T-cell (primary cell): ENCODE measurements around the gene RGL1. TPM values are rescaled to one million over a fixed set of nuclear protein-coding genes. Genes with fewer than 3 reads are reported as not detected.

Experiments
- ATAC-seq, 4 experiments: fragments of 200-7000 bp in 3 of 4; fragments of 150-1000 bp in 1 of 4; cut with Tn5 transposase; replicated peaks in 1 of 4; 1 replicate in 3 of 4; 2 replicates in 1 of 4; pipeline ENCODE4 v1.10.0; 2021; ENCODE audit warnings: moderate library complexity in 3 of 4, mild to moderate bottlenecking in 2 of 4, moderate number of reproducible peaks in 1 of 4
- CTCF ChIA-PET, 2 donors: fragments of 300-600 bp; sonication (Branson Sonifier 250); formaldehyde crosslinking; loops; one replicate each; lab custom pipeline; 2022; ENCODE audit warnings: antibody characterized with exemption in 2 of 2; lab: Charles Lee
- POLR2A ChIA-PET, 2 donors: fragments of 300-600 bp; sonication (Branson Sonifier 250); formaldehyde crosslinking; loops; one replicate each; lab custom pipeline; 2022; ENCODE audit warnings: antibody characterized with exemption in 2 of 2; lab: Charles Lee
- DNase-seq, 35 experiments: peaks; one replicate each; pipeline versions ENCODE4 v3.0.0 to v3.0.0-alpha.2; 2013 to 2023
- H3K27ac ChIP-seq: one replicate; pipeline ENCODE4 v1.5.1; 2013; ENCODE audit warnings: low read length
- H3K27me3 ChIP-seq, 2 experiments: replicated peaks in 1 of 2; 1 replicate in 1 of 2; 2 replicates in 1 of 2; pipeline versions ENCODE4 v1.6.1 to v1.7.0; 2013; ENCODE audit warnings: low read length in 1 of 2, mixed read lengths in 1 of 2; ENCODE audit not compliant: control insufficient read depth in 2 of 2, insufficient read depth in 2 of 2; ENCODE audit errors: extremely low read depth in 1 of 2
- H3K36me3 ChIP-seq, 2 donors: 1 replicate in 1 of 2; 2 replicates in 1 of 2; pipeline versions ENCODE4 v1.6.1 to v1.7.0; 2013; ENCODE audit warnings: low read length in 1 of 2; ENCODE audit not compliant: control insufficient read depth in 2 of 2, insufficient read depth in 1 of 2; ENCODE audit errors: extremely low read depth in 1 of 2
- H3K4me1 ChIP-seq, 2 experiments: 1 replicate in 1 of 2; 2 replicates in 1 of 2; pipeline versions ENCODE4 v1.6.1 to v1.7.0; 2013; ENCODE audit warnings: low read length in 2 of 2, mixed read lengths in 1 of 2; ENCODE audit not compliant: insufficient read depth in 2 of 2, control insufficient read depth in 1 of 2; ENCODE audit errors: extremely low read depth in 1 of 2
- H3K4me3 ChIP-seq, 2 donors: 1 replicate in 1 of 2; 2 replicates in 1 of 2; pipeline versions ENCODE4 v1.5.1 to v1.7.0; 2013; ENCODE audit warnings: mild to moderate bottlenecking in 2 of 2, low read length in 1 of 2, moderate library complexity in 1 of 2; ENCODE audit not compliant: control insufficient read depth in 1 of 2; ENCODE audit errors: extremely low read depth in 1 of 2
- H3K9me3 ChIP-seq: 2 replicates; pipeline ENCODE4 v1.7.0; 2013
- H3K27ac Mint-ChIP-seq, 2 donors: one replicate each; pipeline ENCODE4 v1.8.0; 2020 to 2021; ENCODE audit warnings: mild to moderate bottlenecking in 2 of 2, mixed read lengths in 2 of 2
- H3K27me3 Mint-ChIP-seq, 2 donors: one replicate each; pipeline ENCODE4 v1.8.0; 2021 to 2022; ENCODE audit warnings: mixed read lengths in 2 of 2
- H3K36me3 Mint-ChIP-seq: one replicate; pipeline ENCODE4 v1.8.0; 2021; ENCODE audit warnings: mixed read lengths
- H3K4me1 Mint-ChIP-seq, 3 donors: one replicate each; pipeline ENCODE4 v1.8.0; 2020 to 2022; ENCODE audit warnings: mixed read lengths in 3 of 3, mild to moderate bottlenecking in 1 of 3
- H3K4me3 Mint-ChIP-seq, 3 donors: one replicate each; pipeline ENCODE4 v1.8.0; 2020 to 2022; ENCODE audit warnings: mild to moderate bottlenecking in 3 of 3, mixed read lengths in 3 of 3, moderate library complexity in 3 of 3
- H3K9me3 Mint-ChIP-seq, 3 donors: one replicate each; pipeline ENCODE4 v1.8.0; 2020 to 2022; ENCODE audit warnings: mixed read lengths in 3 of 3
- WGBS: methylation state at CpG from one replicate; pipeline ENCODE4 v1.1.5; 2013; ENCODE audit warnings: missing lambda C conversion rate; ENCODE audit not compliant: insufficient coverage; 5-methylcytosine and 5-hydroxymethylcytosine counted together
- total RNA-seq, 35 experiments: library from RNA in 6 of 35; stranded (reverse) in 6 of 35; fragments of 120-200 nt in 1 of 35; gene quantifications; one replicate each; pipeline versions ENCODE4 v1.2.1 to v1.2.4 and lab custom pipeline; 2013 to 2026

The RGL1 gene
- total RNA-seq (1 to 10 TPM; 1.7 to 3.3 (median 2.3) TPM), total RNA-seq (lab: John Stamatoyannopoulos, UW) (1.2 to 47.2 (median 5.4) reads per million in 29 experiments)
- 2.0 TPM for total RNA-seq (2013)

DNA sequence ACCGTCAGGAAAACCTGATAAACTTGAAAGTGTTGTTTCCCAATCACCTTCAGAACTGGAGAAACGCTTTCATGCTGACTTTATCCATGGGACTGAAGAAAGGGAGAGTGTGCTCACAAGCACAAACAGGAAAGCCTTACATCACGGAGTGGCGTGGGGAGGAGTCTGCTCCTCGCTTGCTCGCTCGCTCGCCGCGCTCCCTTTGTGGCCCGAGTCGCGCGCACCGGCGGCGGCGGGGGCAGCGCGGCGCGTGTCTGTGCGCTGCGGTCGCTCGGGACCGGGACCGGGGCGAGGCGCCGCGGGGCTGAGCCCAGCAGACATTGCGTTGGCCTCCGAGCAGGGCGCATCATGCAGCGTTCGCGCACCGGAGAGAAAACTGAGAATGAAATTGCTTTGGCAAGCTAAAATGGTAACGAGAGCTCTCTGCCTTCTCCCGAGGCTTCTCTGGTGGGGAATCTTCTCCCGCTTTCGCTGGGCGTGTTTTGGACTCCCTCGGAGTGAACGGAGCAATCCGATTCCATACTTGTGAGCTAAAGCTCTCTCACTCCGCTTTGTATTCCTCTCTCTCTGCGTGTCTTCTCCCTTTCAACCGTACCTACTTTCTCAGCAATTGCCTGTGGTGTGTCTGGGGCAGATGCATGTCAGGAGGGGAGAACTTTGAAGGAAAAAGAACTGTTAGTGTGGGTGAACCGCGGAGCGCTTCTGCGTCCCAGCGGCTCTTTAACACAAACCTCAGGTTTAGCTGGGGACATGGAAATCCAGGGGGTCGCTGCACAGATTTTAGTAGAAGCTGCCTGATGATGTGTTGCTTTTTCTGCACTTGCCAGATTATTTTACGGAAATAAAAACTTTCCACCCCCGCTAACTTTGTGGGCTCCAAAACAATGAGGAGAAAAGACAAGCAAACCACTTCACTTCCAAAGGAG lies at the start of gene RGL1:
Gene RGL1, plus strand, starts transcription at position 205 of the 926 bp plus-strand sequence. Its CDS starts 178 bp downstream, at position 383.
- Mint-ChIP-seq H3K9me3 (peaks cover 4 to 30% (median 18%) of the 10 kb centered on the region in 3 donors), H3K27ac (no peak within 1 kb of the TSS), H3K4me3 (peak within 1 kb of the TSS; percentile 71 to 92 (median 84)), H3K36me3 (peaks cover 17% of the 10 kb centered on the region), H3K27me3 (peaks cover 11 to 21% of the 10 kb centered on the region in 2 donors), H3K4me1 (peaks cover 6 to 17% (median 12%) of the 10 kb centered on the region in 3 donors)
- ChIA-PET CTCF (interaction anchor here (0.6 to 0.7 kb wide), 2 partner anchors 120 to 1776 kb away, joined by 3 to 5 read pairs; no protein-coding TSS in a partner anchor), POLR2A (no interaction called here)
- DNase-seq (peak in 19 of 35 experiments; percentile 0 to 27 (median 3)), ATAC-seq (peak; percentile 66 to 85 (median 75))
- under 1% methylated on average over 49 of the region's 58 CpGs for WGBS
- Histone ChIP-seq H3K36me3 (no peaks in the 10 kb centered on the region), H3K4me3 (peak within 1 kb of the TSS; percentile 46 to 91), H3K9me3 (no peaks in the 10 kb centered on the region), H3K4me1 (peaks cover 7 to 10% of the 10 kb centered on the region in 2 experiments), H3K27me3 (peaks cover 0 to 6% of the 10 kb centered on the region in 2 experiments), H3K27ac (no peak within 1 kb of the TSS)

DNA sequence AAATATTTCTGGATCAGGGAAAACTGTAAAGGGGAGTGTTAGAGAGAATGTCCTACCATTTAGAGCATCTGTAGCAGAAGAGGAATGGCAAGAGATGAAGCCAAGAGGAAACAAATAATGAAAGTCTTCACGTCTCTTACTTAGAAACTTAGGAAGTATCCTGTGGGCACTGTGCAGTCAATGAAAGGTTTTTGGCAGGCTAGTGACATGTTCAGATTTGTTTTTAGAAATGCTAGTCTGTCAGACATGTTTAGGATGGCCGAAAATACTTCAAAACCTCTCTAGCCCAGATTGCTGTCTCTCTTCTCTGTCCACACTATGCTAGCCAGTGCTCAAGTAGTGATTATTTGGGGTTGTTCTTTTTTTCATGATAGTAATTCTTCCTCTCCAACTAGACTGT lies 48.6 kb upstream of the RGL1 start:
- Mint-ChIP-seq H3K9me3 (peaks cover 5 to 15% (median 5%) of the 10 kb centered on the region in 3 donors), H3K4me3 (no peak overlapping the region), H3K27ac (no peak overlapping the region), H3K4me1 (no peaks in the 10 kb centered on the region), H3K27me3 (no peaks in the 10 kb centered on the region), H3K36me3 (peaks cover 8% of the 10 kb centered on the region)
- Histone ChIP-seq H3K4me3 (no peak overlapping the region), H3K27ac (no peak overlapping the region), H3K4me1 (no peaks in the 10 kb centered on the region), H3K36me3 (no peaks in the 10 kb centered on the region), H3K9me3 (no peaks in the 10 kb centered on the region), H3K27me3 (peaks cover 0 to 5% of the 10 kb centered on the region in 2 experiments)
- ATAC-seq (no peak), DNase-seq (no peak)
- POLR2A ChIA-PET = no interaction called here
- no CpG with 5 or more reads among the region's 2 CpGs for WGBS
- CTCF ChIA-PET = no interaction called here

DNA sequence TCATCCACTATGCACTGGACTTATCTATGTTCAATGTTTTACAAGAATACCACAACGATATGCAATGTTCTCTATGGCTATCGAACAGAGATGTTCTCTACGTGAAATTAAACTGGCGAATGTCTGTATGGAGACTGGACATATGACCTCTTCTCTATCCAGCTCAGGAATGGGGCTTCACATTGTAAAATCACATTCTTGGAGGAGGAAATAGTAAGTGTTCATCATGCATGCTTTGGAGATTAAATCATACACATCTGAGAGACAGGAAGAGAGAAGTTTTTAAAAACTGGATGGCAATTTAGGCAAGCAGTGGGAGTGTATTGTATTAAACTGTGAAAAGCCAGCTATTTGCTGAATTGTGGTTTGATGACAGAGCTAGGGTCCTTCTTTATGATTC lies 47.9 kb upstream of the RGL1 start:
- ChIA-PET CTCF (no interaction called here), POLR2A (no interaction called here)
- Mint-ChIP-seq H3K9me3 (peaks cover 5 to 19% (median 5%) of the 10 kb centered on the region in 3 donors), H3K4me3 (no peak overlapping the region), H3K27me3 (no peaks in the 10 kb centered on the region), H3K27ac (no peak overlapping the region), H3K4me1 (no peaks in the 10 kb centered on the region), H3K36me3 (peaks cover 8% of the 10 kb centered on the region)
- no peak for ATAC-seq
- no peak overlapping the region for H3K4me3 ChIP-seq
- H3K4me1 ChIP-seq = no peaks in the 10 kb centered on the region
- DNase-seq = no peak
- H3K27ac ChIP-seq = no peak overlapping the region
- no peaks in the 10 kb centered on the region for H3K9me3 ChIP-seq
- H3K36me3 ChIP-seq = no peaks in the 10 kb centered on the region
- no peaks in the 10 kb centered on the region for H3K27me3 ChIP-seq
- 60% methylated on average over 1 of the region's 4 CpGs for WGBS

DNA sequence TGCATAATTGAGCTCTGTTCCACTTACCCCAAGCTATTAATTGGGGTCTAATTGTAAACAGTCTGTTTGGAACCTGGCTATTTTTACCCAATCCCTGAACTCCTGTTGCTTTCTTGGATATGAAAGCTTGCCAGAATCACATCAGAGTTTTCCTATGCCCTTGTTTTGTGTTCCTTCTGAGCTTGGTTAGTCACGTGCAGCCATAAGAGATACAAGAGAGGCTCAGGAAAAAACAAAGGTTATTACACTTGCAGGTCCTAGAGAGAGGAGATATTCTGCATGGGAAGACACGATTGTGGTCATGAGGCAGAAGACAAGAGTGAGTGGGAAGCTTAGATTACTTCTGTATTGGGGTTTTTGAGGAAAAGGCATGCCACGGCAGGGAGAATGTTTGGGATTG lies 46.0 kb upstream of the RGL1 start:
- Histone ChIP-seq H3K4me1 (no peaks in the 10 kb centered on the region), H3K4me3 (no peak overlapping the region), H3K9me3 (no peaks in the 10 kb centered on the region), H3K27ac (no peak overlapping the region), H3K27me3 (no peaks in the 10 kb centered on the region), H3K36me3 (no peaks in the 10 kb centered on the region)
- H3K36me3 Mint-ChIP-seq = peaks cover 5% of the 10 kb centered on the region
- peaks cover 8 to 19% (median 9%) of the 10 kb centered on the region in 3 donors for H3K9me3 Mint-ChIP-seq
- 56% methylated on average over 3 of the region's 3 CpGs for WGBS
- no peak for DNase-seq
- ChIA-PET CTCF (interaction anchor here in 1 of 2 donors (0.6 kb wide), 1 partner anchor 33 kb away, joined by 3 read pairs; no protein-coding TSS in a partner anchor), POLR2A (no interaction called here)
- H3K27ac Mint-ChIP-seq = no peak overlapping the region
- H3K4me1 Mint-ChIP-seq = no peaks in the 10 kb centered on the region
- no peak for ATAC-seq
- H3K4me3 Mint-ChIP-seq = no peak overlapping the region
- no peaks in the 10 kb centered on the region for H3K27me3 Mint-ChIP-seq

DNA sequence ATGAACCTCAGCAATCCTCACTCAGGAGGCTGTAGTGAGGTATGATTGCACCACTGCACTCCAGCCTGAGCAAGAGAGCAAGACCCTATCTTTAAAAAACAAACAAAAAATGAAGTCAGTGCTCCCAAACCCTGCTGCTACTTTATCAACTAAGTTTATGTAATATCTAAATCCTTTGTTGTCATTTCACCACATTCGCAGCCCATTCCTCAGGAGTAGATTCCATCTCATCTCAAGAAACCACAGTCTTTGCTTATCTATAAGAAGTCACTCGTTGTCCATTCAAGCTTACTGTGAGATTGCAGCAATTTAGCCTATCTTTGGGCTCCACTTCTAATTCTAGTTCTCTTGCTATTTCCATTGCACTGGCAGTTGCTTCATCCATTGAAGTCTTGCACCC lies 44.3 kb upstream of the RGL1 start:
- no peak overlapping the region for H3K27ac Mint-ChIP-seq
- ATAC-seq (no peak), DNase-seq (no peak)
- ChIA-PET POLR2A (no interaction called here), CTCF (no interaction called here)
- peaks cover 19% of the 10 kb centered on the region for H3K36me3 Mint-ChIP-seq
- peaks cover 19 to 34% (median 24%) of the 10 kb centered on the region in 3 donors for H3K9me3 Mint-ChIP-seq
- Histone ChIP-seq H3K36me3 (no peaks in the 10 kb centered on the region), H3K27ac (no peak overlapping the region), H3K27me3 (no peaks in the 10 kb centered on the region), H3K4me3 (no peak overlapping the region), H3K4me1 (no peaks in the 10 kb centered on the region), H3K9me3 (no peaks in the 10 kb centered on the region)
- H3K27me3 Mint-ChIP-seq = no peaks in the 10 kb centered on the region
- 79% methylated on average over 2 of the region's 2 CpGs for WGBS
- H3K4me1 Mint-ChIP-seq = no peaks in the 10 kb centered on the region
- no peak overlapping the region for H3K4me3 Mint-ChIP-seq

DNA sequence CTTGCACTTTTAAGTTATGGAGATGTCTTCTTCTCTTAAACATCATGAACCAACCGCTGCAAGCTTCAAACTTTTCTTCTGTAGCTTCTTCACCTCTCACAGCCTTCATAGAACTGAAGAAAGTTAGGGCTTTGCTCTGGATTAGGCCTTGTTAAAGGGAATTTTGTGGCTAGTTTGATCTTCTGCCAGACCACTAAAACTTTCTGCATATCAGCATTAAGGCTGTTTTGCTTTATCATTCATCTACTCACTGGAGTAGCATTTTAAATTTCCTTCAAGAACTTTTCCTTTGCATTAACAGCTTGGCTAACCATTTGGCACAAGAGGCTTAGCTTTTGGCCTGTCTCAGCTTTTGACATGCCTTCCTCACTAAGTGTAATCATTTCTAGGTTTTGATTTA lies 43.0 kb upstream of the RGL1 start:
- Histone ChIP-seq H3K27me3 (no peaks in the 10 kb centered on the region), H3K4me1 (no peaks in the 10 kb centered on the region), H3K27ac (no peak overlapping the region), H3K36me3 (no peaks in the 10 kb centered on the region), H3K4me3 (no peak overlapping the region), H3K9me3 (no peaks in the 10 kb centered on the region)
- Mint-ChIP-seq H3K27ac (no peak overlapping the region), H3K9me3 (peaks cover 19 to 34% (median 24%) of the 10 kb centered on the region in 3 donors), H3K4me1 (no peaks in the 10 kb centered on the region), H3K4me3 (no peak overlapping the region), H3K27me3 (no peaks in the 10 kb centered on the region), H3K36me3 (peaks cover 22% of the 10 kb centered on the region)
- DNase-seq = no peak
- no CpG with 5 or more reads among the region's 1 CpG for WGBS
- no peak for ATAC-seq
- ChIA-PET CTCF (interaction anchor here (0.6 kb wide), 2 partner anchors 16 to 77 kb away, joined by 3 read pairs; no protein-coding TSS in a partner anchor), POLR2A (no interaction called here)
